Testis (tissue), 2 donors: ENCODE results near the gene COQ9.

Source experiments
- CTCF ChIP-seq, 3 experiments: fragments of 450-650 bp in 2 of 3; fragments of 200-600 bp in 1 of 3; sonication (generic) in 1 of 3; IDR thresholded peaks; one replicate each; pipeline ENCODE4 v1.5.1; 2016 to 2019; ENCODE audit warnings: antibody characterized with exemption in 3 of 3, mild to moderate bottlenecking in 2 of 3, moderate library complexity in 1 of 3
- POLR2A ChIP-seq: fragments of 450-650 bp; IDR thresholded peaks from one replicate; pipeline ENCODE4 v1.6.1; 2017; ENCODE audit warnings: antibody characterized with exemption, mild to moderate bottlenecking, moderate library complexity

DNA sequence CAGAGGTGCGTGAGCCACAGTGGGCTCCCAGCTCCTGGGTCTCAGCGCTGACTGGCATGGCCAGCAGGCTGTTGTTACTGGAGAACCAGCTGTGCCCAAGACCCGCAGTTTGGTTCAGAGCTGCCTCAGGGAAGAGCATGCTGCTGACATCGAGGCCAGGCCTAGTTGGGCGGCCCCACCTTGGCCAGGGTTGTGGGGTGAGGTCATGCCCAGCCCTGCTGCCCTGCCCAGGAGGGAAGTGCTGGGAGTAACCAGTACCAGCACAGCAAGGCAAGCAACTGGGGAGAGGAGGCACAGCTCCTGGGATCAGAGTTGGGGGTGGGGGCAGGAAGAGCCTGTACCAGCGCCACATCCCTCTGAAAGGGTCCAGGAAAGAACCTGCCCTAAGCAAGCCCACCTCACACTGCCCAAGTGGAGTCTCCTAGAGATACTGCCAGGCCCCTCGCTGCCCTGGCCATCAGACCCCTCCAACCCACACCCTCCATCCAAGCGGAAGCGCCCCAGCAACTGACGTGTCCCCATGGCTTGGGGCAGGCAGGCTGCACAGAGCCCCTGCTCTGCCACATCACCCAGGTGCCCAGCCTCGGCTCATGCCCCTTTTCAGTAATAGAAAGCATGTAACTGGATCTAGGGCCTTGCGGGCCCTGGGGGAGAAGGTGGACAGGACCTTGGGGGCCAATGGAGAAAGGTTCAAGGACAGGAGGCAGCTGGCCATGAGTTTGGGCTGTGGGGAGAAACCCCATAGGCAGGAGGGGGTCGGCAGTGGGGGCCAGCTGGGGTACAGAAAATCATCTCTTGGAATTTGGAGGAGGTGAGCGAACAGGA, 38.0 kb downstream of the COQ9 start:
- TF ChIP-seq CTCF (IDR thresholded peaks at IDR 0.05), result no peak
- no peak for TF ChIP-seq POLR2A
